B cell (primary cell): ENCODE data around the gene HOMER2.

ENCODE experiments used
- CTCF ChIP-seq: fragments of 200-600 bp; IDR thresholded peaks from one replicate; pipeline ENCODE4 v1.8.0; 2022; ENCODE audit warnings: antibody characterized with exemption, mild to moderate bottlenecking
- EZH2 ChIP-seq: IDR thresholded peaks from 2 replicates; pipeline ENCODE4 v1.6.1; 2012; ENCODE audit warnings: borderline replicate concordance, low read depth, mild to moderate bottlenecking, moderate library complexity, low read length; ENCODE audit not compliant: insufficient read depth, poor library complexity, severe bottlenecking

GRCh38 chr15:82851981-82852511 lies 100.5 kb downstream of the HOMER2 start:
- no peak for TF ChIP-seq CTCF
- TF ChIP-seq EZH2: no peak
